Stimulated activated memory B cell treated with anti-CD40 and anti-IgM and Interleukin-4, amounts not matched to agents 10 μg/mL and 1 μg/mL and 100 μg/mL, for 72 hours (primary cell): ENCODE results near the gene TNF.
"Not testable (repeated sequence)": the region's sequence is repeated elsewhere in the genome, so short reads cannot be mapped to it uniquely, and the experiment has no call there.

Experiments used
- ATAC-seq: fragments of 150-1000 bp; cut with Tn5 transposase; 2 replicates; pipeline ENCODE4 v1.10.0; 2021
- H3K27ac Mint-ChIP-seq: one replicate; pipeline ENCODE4 v1.8.0; 2022; ENCODE audit warnings: mild to moderate bottlenecking, mixed read lengths
- H3K27me3 Mint-ChIP-seq: one replicate; pipeline ENCODE4 v1.8.0; 2022; ENCODE audit warnings: mixed read lengths
- H3K36me3 Mint-ChIP-seq: one replicate; pipeline ENCODE4 v1.8.0; 2022; ENCODE audit warnings: mixed read lengths
- H3K4me1 Mint-ChIP-seq: one replicate; pipeline ENCODE4 v1.8.0; 2022; ENCODE audit warnings: mixed read lengths
- H3K4me3 Mint-ChIP-seq: one replicate; pipeline ENCODE4 v1.8.0; 2022; ENCODE audit warnings: mild to moderate bottlenecking, moderate library complexity, mixed read lengths
- H3K9me3 Mint-ChIP-seq: one replicate; pipeline ENCODE4 v1.8.0; 2022; ENCODE audit warnings: mixed read lengths

TNF gene

GRCh38 chr6:31586599-31587281 lies 11.4 kb downstream of the TNF start:
- peak overlapping the region; percentile 73 for H3K4me3 Mint-ChIP-seq
- H3K27ac Mint-ChIP-seq: peak overlapping the region; percentile 82
- peak; percentile 67 for ATAC-seq
- peaks cover under 1% of the 10 kb centered on the region for H3K36me3 Mint-ChIP-seq
- peaks cover 64% of the 10 kb centered on the region for H3K4me1 Mint-ChIP-seq
- no peaks in the 10 kb centered on the region for H3K9me3 Mint-ChIP-seq
- H3K27me3 Mint-ChIP-seq: no peaks in the 10 kb centered on the region

GRCh38 chr6:31587791-31588777 lies 12.7 kb downstream of the TNF start:
- Mint-ChIP-seq H3K36me3 (no peaks in the 10 kb centered on the region), H3K4me1 (peaks cover 64% of the 10 kb centered on the region), H3K27me3 (no peaks in the 10 kb centered on the region), H3K27ac (peak overlapping the region; percentile 82), H3K9me3 (no peaks in the 10 kb centered on the region), H3K4me3 (peak overlapping the region; percentile 63)
- no peak for ATAC-seq

- H3K4me1 Mint-ChIP-seq: peaks cover 71% of the 10 kb centered on the region
- no peaks in the 10 kb centered on the region for H3K9me3 Mint-ChIP-seq
- H3K27ac Mint-ChIP-seq: peak overlapping the region; percentile 82
- H3K27me3 Mint-ChIP-seq: no peaks in the 10 kb centered on the region
- H3K4me3 Mint-ChIP-seq: no peak overlapping the region
- H3K36me3 Mint-ChIP-seq: no peaks in the 10 kb centered on the region
- ATAC-seq: no peak
These were observed 13.7 kb downstream of the TNF start for GRCh38 chr6:31588871-31589650.

GRCh38 chr6:31590691-31591090 lies 15.3 kb downstream of the TNF start:
- not testable (repeated sequence) for H3K27me3 Mint-ChIP-seq, H3K4me3 Mint-ChIP-seq, H3K27ac Mint-ChIP-seq

GRCh38 chr6:31592396-31592771 lies 17.0 kb downstream of the TNF start:
- H3K4me1 Mint-ChIP-seq: peaks cover 62% of the 10 kb centered on the region
- no peaks in the 10 kb centered on the region for H3K27me3 Mint-ChIP-seq

More at GRCh38 chr6:31590691-31591090, 15.3 kb downstream of the TNF start:
- not testable (repeated sequence) for ATAC-seq, H3K9me3 Mint-ChIP-seq, H3K36me3 Mint-ChIP-seq
- H3K4me1 Mint-ChIP-seq: peaks cover 66% of the 10 kb centered on the region

GRCh38 chr6:31597006-31597405 lies 21.6 kb downstream of the TNF start:
- Mint-ChIP-seq H3K9me3 (no peaks in the 10 kb centered on the region), H3K27ac (peak overlapping the region; percentile 28), H3K36me3 (no peaks in the 10 kb centered on the region), H3K4me1 (peaks cover 46% of the 10 kb centered on the region), H3K4me3 (no peak overlapping the region), H3K27me3 (no peaks in the 10 kb centered on the region)
- ATAC-seq: peak; percentile 72

More at GRCh38 chr6:31592396-31592771, 17.0 kb downstream of the TNF start:
- Mint-ChIP-seq H3K36me3 (no peaks in the 10 kb centered on the region), H3K9me3 (no peaks in the 10 kb centered on the region), H3K4me3 (peak overlapping the region; percentile 70), H3K27ac (peak overlapping the region; percentile 88)
- peak; percentile 6 for ATAC-seq

GRCh38 chr6:31607317-31607716 lies 32.0 kb downstream of the TNF start:
- Mint-ChIP-seq H3K4me3 (no peak overlapping the region), H3K36me3 (no peaks in the 10 kb centered on the region), H3K9me3 (no peaks in the 10 kb centered on the region), H3K4me1 (no peaks in the 10 kb centered on the region), H3K27me3 (no peaks in the 10 kb centered on the region), H3K27ac (no peak overlapping the region)
- ATAC-seq: no peak

GRCh38 chr6:31609519-31610406 lies 34.4 kb downstream of the TNF start:
- no peak overlapping the region for H3K27ac Mint-ChIP-seq
- peaks cover 10% of the 10 kb centered on the region for H3K4me1 Mint-ChIP-seq
- no peaks in the 10 kb centered on the region for H3K9me3 Mint-ChIP-seq
- no peaks in the 10 kb centered on the region for H3K36me3 Mint-ChIP-seq
- H3K4me3 Mint-ChIP-seq: no peak overlapping the region
- no peak for ATAC-seq
- no peaks in the 10 kb centered on the region for H3K27me3 Mint-ChIP-seq

GRCh38 chr6:31610968-31611367 lies 35.6 kb downstream of the TNF start:
- Mint-ChIP-seq H3K27me3 (no peaks in the 10 kb centered on the region), H3K4me3 (no peak overlapping the region), H3K4me1 (peaks cover 22% of the 10 kb centered on the region), H3K36me3 (no peaks in the 10 kb centered on the region), H3K9me3 (no peaks in the 10 kb centered on the region), H3K27ac (no peak overlapping the region)
- no peak for ATAC-seq

- no peaks in the 10 kb centered on the region for H3K36me3 Mint-ChIP-seq
- H3K4me1 Mint-ChIP-seq: peaks cover 30% of the 10 kb centered on the region
- ATAC-seq: peak; percentile 82
- no peaks in the 10 kb centered on the region for H3K9me3 Mint-ChIP-seq
- peak overlapping the region; percentile 77 for H3K27ac Mint-ChIP-seq
- H3K4me3 Mint-ChIP-seq: no peak overlapping the region
- no peaks in the 10 kb centered on the region for H3K27me3 Mint-ChIP-seq
These were observed 38.8 kb downstream of the TNF start for GRCh38 chr6:31614075-31614619.

- ATAC-seq: peak; percentile 64
- Mint-ChIP-seq H3K36me3 (no peaks in the 10 kb centered on the region), H3K27ac (peak within 1 kb of the TSS; percentile 77), H3K27me3 (no peaks in the 10 kb centered on the region), H3K9me3 (no peaks in the 10 kb centered on the region), H3K4me1 (peaks cover 30% of the 10 kb centered on the region), H3K4me3 (peak within 1 kb of the TSS; percentile 13)
These were observed 39.6 kb downstream of the TNF start, which contains the start of gene AIF1 for GRCh38 chr6:31614684-31615578. Gene AIF1 (plus strand): TSS chr6:31615234. CDS start chr6:31615330, 96 bp downstream.

GRCh38 chr6:31615748-31616147 lies 40.4 kb downstream of the TNF start:
- ATAC-seq: no peak
- Mint-ChIP-seq H3K4me1 (peaks cover 30% of the 10 kb centered on the region), H3K4me3 (no peak overlapping the region), H3K9me3 (no peaks in the 10 kb centered on the region), H3K36me3 (no peaks in the 10 kb centered on the region), H3K27ac (peak overlapping the region; percentile 77), H3K27me3 (no peaks in the 10 kb centered on the region)

GRCh38 chr6:31617010-31617409 lies 41.6 kb downstream of the TNF start:
- Mint-ChIP-seq H3K9me3 (no peaks in the 10 kb centered on the region), H3K27me3 (no peaks in the 10 kb centered on the region), H3K4me3 (no peak overlapping the region), H3K27ac (no peak overlapping the region), H3K36me3 (peaks cover 7% of the 10 kb centered on the region), H3K4me1 (peaks cover 40% of the 10 kb centered on the region)
- ATAC-seq: no peak
